Activated B cell treated with CpG ODN at 0.5 μM for 24 hours (primary cell): ENCODE data around the gene THAP9. TPM values are rescaled to one million over a fixed set of nuclear protein-coding genes. Genes with fewer than 3 reads are reported as not detected.

Experiments
- ATAC-seq: fragments of 200-7000 bp; cut with Tn5 transposase; one replicate; pipeline ENCODE4 v1.10.0; 2021; ENCODE audit warnings: low read depth, mild to moderate bottlenecking, moderate library complexity
- CTCF ChIA-PET: fragments of 350-600 bp; sonication (Branson Sonifier 250); formaldehyde crosslinking; loops from one replicate; lab custom pipeline; 2021; ENCODE audit warnings: antibody characterized with exemption; lab: Charles Lee
- POLR2A ChIA-PET: fragments of 350-600 bp; sonication (Branson Sonifier 250); formaldehyde crosslinking; loops from one replicate; lab custom pipeline; 2021; ENCODE audit warnings: antibody characterized with exemption; lab: Charles Lee
- DNase-seq: peaks from one replicate; pipeline ENCODE4 v3.0.0; 2022
- H3K27ac Mint-ChIP-seq: one replicate; pipeline ENCODE4 v1.8.0; 2020; ENCODE audit warnings: mixed read lengths
- H3K27me3 Mint-ChIP-seq: one replicate; pipeline ENCODE4 v1.8.0; 2021; ENCODE audit warnings: mixed read lengths
- H3K36me3 Mint-ChIP-seq: one replicate; pipeline ENCODE4 v1.8.0; 2021; ENCODE audit warnings: low read depth, mixed read lengths
- H3K4me1 Mint-ChIP-seq: one replicate; pipeline ENCODE4 v1.8.0; 2021; ENCODE audit warnings: mixed read lengths
- H3K4me3 Mint-ChIP-seq: one replicate; pipeline ENCODE4 v1.8.0; 2020; ENCODE audit warnings: mild to moderate bottlenecking, mixed read lengths
- H3K9me3 Mint-ChIP-seq: one replicate; pipeline ENCODE4 v1.8.0; 2020; ENCODE audit warnings: mixed read lengths
- intact Hi-C: fragments of 100-400 bp; cut with micrococcal nuclease; formaldehyde crosslinking; loops from one replicate; pipeline ENCODE4 v1.15.1; 2024
- total RNA-seq: library from RNA; stranded (reverse); gene quantifications from 2 replicates; pipeline ENCODE4 v1.2.3, GENCODE V29; 2022
- TF ChIP-seq, protein P1 (sequence below): fragments of 200-600 bp; IDR thresholded peaks from one replicate; pipeline ENCODE4 v1.8.0; 2022; ENCODE audit warnings: antibody characterized with exemption, mild to moderate bottlenecking

THAP9 gene
- total RNA-seq, 1 donor from 2014 or later, result 2.1 TPM

DNA sequence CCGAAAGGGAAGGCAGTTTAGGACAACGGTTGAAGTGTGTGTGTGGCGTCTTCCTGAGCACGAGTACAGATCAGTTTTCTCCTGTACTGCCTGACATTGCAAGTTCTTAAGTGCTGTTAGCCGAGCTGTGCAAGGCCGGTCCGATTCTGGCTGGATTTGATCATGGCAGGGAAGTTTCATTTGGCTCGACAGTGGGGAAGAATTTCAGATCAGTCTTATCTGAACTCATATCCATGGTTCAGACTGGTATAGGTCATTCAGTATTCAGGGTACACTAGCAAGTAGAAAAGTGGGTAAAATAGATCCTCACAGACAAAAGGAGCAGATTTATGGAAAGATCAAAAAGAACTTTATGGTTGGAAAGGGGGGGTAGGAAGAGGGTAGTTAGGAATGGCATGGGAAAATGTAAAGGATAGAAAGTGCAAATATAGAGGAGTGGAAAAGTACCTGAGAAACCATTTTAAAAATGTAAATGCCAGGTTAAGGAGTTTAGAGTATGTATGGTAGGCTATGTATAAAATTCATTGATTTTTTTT is 716 bp downstream of the THAP9 start:
- Mint-ChIP-seq H3K4me3 (no peak overlapping the region), H3K27me3 (no peaks in the 10 kb centered on the region), H3K27ac (no peak overlapping the region), H3K36me3 (peaks cover 20% of the 10 kb centered on the region), H3K4me1 (peaks cover 23% of the 10 kb centered on the region), H3K9me3 (no peaks in the 10 kb centered on the region)
- intact Hi-C loops, result loop anchor here (1.0 to 2.0 kb wide), 5 partner anchors 109 to 584 kb away; partner anchors contain the start of genes ABRAXAS1, HELQ and LIN54
- TF ChIP-seq, protein P1, sequence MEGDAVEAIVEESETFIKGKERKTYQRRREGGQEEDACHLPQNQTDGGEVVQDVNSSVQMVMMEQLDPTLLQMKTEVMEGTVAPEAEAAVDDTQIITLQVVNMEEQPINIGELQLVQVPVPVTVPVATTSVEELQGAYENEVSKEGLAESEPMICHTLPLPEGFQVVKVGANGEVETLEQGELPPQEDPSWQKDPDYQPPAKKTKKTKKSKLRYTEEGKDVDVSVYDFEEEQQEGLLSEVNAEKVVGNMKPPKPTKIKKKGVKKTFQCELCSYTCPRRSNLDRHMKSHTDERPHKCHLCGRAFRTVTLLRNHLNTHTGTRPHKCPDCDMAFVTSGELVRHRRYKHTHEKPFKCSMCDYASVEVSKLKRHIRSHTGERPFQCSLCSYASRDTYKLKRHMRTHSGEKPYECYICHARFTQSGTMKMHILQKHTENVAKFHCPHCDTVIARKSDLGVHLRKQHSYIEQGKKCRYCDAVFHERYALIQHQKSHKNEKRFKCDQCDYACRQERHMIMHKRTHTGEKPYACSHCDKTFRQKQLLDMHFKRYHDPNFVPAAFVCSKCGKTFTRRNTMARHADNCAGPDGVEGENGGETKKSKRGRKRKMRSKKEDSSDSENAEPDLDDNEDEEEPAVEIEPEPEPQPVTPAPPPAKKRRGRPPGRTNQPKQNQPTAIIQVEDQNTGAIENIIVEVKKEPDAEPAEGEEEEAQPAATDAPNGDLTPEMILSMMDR, result no peak
- ChIA-PET POLR2A (interaction anchor here (0.6 to 3.0 kb wide), 10 partner anchors 10 to 554 kb away, joined by 3 to 33 read pairs (median 8); partner anchors contain the start of genes COPS4, COQ2, HELQ and HNRNPD), CTCF (no interaction called here)
- ATAC-seq (no peak), DNase-seq (no peak)

- TF ChIP-seq, protein P1, result no peak
- no peaks in the 10 kb centered on the region for H3K27me3 Mint-ChIP-seq
- intact Hi-C loops, result loop anchor here (2.0 kb wide), 1 partner anchor 13 kb away; the partner anchor contains the start of gene SEC31A
- no peak for DNase-seq
- H3K27ac Mint-ChIP-seq, result no peak overlapping the region
- CTCF ChIA-PET, result no interaction called here
- POLR2A ChIA-PET, result no interaction called here
- H3K9me3 Mint-ChIP-seq, result no peaks in the 10 kb centered on the region
- H3K4me3 Mint-ChIP-seq, result no peak overlapping the region
- H3K36me3 Mint-ChIP-seq, result peaks cover 11% of the 10 kb centered on the region
- no peak for ATAC-seq
- H3K4me1 Mint-ChIP-seq, result peaks cover 18% of the 10 kb centered on the region
Measured at GRCh38 chr4:82903737-82904136, 3.2 kb downstream of the THAP9 start.

GRCh38 chr4:82905205-82905604 is 4.7 kb downstream of the THAP9 start:
- Mint-ChIP-seq H3K4me3 (no peak overlapping the region), H3K4me1 (peaks cover 18% of the 10 kb centered on the region), H3K36me3 (peaks cover 19% of the 10 kb centered on the region), H3K9me3 (no peaks in the 10 kb centered on the region), H3K27ac (peak overlapping the region; percentile 31), H3K27me3 (no peaks in the 10 kb centered on the region)
- TF ChIP-seq, protein P1, result no peak
- no peak for ATAC-seq
- intact Hi-C loops, result loop anchor here (2.0 kb wide), 1 partner anchor 14 kb away; the partner anchor contains the start of gene SEC31A
- POLR2A ChIA-PET, result no interaction called here
- CTCF ChIA-PET, result no interaction called here
- DNase-seq, result no peak

DNA sequence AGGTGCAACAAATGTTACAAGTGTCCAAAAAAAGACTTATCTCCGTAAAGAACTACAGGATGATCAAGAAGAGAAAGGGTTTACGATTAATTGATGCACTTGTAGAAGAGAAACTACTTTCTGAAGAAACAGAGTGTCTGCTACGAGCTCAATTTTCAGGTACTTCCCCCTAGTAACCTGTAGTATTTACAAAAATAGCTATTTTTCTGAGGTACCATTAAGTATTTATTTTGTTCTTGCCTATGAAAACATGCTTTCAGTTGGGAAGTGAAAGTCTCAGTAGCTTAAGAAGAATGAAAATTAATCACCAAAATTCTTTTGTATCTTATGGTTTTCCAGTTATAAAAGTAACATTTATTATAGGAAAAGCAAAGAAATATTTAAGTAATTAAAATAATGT is 5.9 kb downstream of the THAP9 start:
- DNase-seq (no peak), ATAC-seq (no peak)
- ChIA-PET POLR2A (no interaction called here), CTCF (interaction anchor here (0.8 kb wide), 1 partner anchor 9 kb away, joined by 3 read pairs; no protein-coding TSS in a partner anchor)
- H3K36me3 Mint-ChIP-seq, result peaks cover 25% of the 10 kb centered on the region
- no peaks in the 10 kb centered on the region for H3K9me3 Mint-ChIP-seq
- no peak overlapping the region for H3K4me3 Mint-ChIP-seq
- H3K4me1 Mint-ChIP-seq, result peaks cover 18% of the 10 kb centered on the region
- TF ChIP-seq, protein P1, result no peak
- H3K27ac Mint-ChIP-seq, result no peak overlapping the region
- no peaks in the 10 kb centered on the region for H3K27me3 Mint-ChIP-seq
- intact Hi-C loops, result no loop called here

- H3K36me3 Mint-ChIP-seq, result peaks cover 36% of the 10 kb centered on the region
- ChIA-PET CTCF (no interaction called here), POLR2A (no interaction called here)
- H3K4me3 Mint-ChIP-seq, result no peak overlapping the region
- DNase-seq (no peak), ATAC-seq (no peak)
- no peak overlapping the region for H3K27ac Mint-ChIP-seq
- H3K9me3 Mint-ChIP-seq, result no peaks in the 10 kb centered on the region
- no peaks in the 10 kb centered on the region for H3K27me3 Mint-ChIP-seq
- intact Hi-C loops, result no loop called here
- TF ChIP-seq, protein P1, result no peak
- peaks cover 9% of the 10 kb centered on the region for H3K4me1 Mint-ChIP-seq
Measured at GRCh38 chr4:82909326-82909725, 8.8 kb downstream of the THAP9 start.
